Activated CD8-positive, alpha-beta T cell treated with anti-CD3 and anti-CD28 coated beads for 36 hours (primary cell): ENCODE measurements around the gene CDH23. TPM values are rescaled to one million over a fixed set of nuclear protein-coding genes. Genes with fewer than 3 reads are reported as not detected.

Experiments
- ATAC-seq: fragments of 200-7000 bp; cut with Tn5 transposase; one replicate; pipeline ENCODE4 v1.10.0; 2021; ENCODE audit warnings: mild to moderate bottlenecking, moderate library complexity
- CTCF ChIA-PET: fragments of 350-600 bp; sonication (Branson Sonifier 250); formaldehyde crosslinking; loops from one replicate; lab custom pipeline; 2021; ENCODE audit warnings: antibody characterized with exemption; lab: Charles Lee
- POLR2A ChIA-PET: fragments of 350-600 bp; sonication (Branson Sonifier 250); formaldehyde crosslinking; loops from one replicate; lab custom pipeline; 2021; ENCODE audit warnings: antibody characterized with exemption; lab: Charles Lee
- DNase-seq: peaks from one replicate; pipeline ENCODE4 v3.0.0-alpha.2; 2020
- H3K27ac Mint-ChIP-seq: one replicate; pipeline ENCODE4 v1.8.0; 2021; ENCODE audit warnings: mild to moderate bottlenecking, mixed read lengths
- H3K27me3 Mint-ChIP-seq: one replicate; pipeline ENCODE4 v1.8.0; 2021; ENCODE audit warnings: mixed read lengths
- H3K36me3 Mint-ChIP-seq: one replicate; pipeline ENCODE4 v1.8.0; 2021; ENCODE audit warnings: low read depth, mixed read lengths
- H3K4me1 Mint-ChIP-seq: one replicate; pipeline ENCODE4 v1.8.0; 2021; ENCODE audit warnings: low read depth, mixed read lengths
- H3K4me3 Mint-ChIP-seq: one replicate; pipeline ENCODE4 v1.8.0; 2021; ENCODE audit warnings: mild to moderate bottlenecking, moderate library complexity, mixed read lengths
- H3K9me3 Mint-ChIP-seq: one replicate; pipeline ENCODE4 v1.8.0; 2021; ENCODE audit warnings: mixed read lengths
- intact Hi-C: fragments of 100-400 bp; cut with micrococcal nuclease; formaldehyde crosslinking; loops from one replicate; pipeline ENCODE4 v1.10.0; 2022
- total RNA-seq, 2 experiments: library from RNA; stranded (reverse); gene quantifications; one replicate each; pipeline ENCODE4 v1.2.3, GENCODE V29; 2021
- TF ChIP-seq, protein P1 (sequence below): fragments of 200-600 bp; IDR thresholded peaks from one replicate; pipeline ENCODE4 v1.8.0; 2022; ENCODE audit warnings: antibody characterized with exemption, mild to moderate bottlenecking

Gene CDH23
- total RNA-seq, 2 experiments from 2014 or later = 2.4 to 2.7 TPM

- H3K27me3 Mint-ChIP-seq = no peaks in the 10 kb centered on the region
- no peaks in the 10 kb centered on the region for H3K9me3 Mint-ChIP-seq
- POLR2A ChIA-PET = interaction anchor here (0.6 kb wide), 1 partner anchor 23 kb away, joined by 3 read pairs; no protein-coding TSS in a partner anchor
- peaks cover 21% of the 10 kb centered on the region for H3K4me1 Mint-ChIP-seq
- CTCF ChIA-PET = interaction anchor here (1.5 kb wide), 1 partner anchor 12 kb away, joined by 4 read pairs; no protein-coding TSS in a partner anchor
- no peak for DNase-seq
- no peaks in the 10 kb centered on the region for H3K36me3 Mint-ChIP-seq
- H3K4me3 Mint-ChIP-seq = no peak overlapping the region
- intact Hi-C loops = no loop called here
- no peak overlapping the region for H3K27ac Mint-ChIP-seq
- ATAC-seq = no peak
- TF ChIP-seq, protein P1, sequence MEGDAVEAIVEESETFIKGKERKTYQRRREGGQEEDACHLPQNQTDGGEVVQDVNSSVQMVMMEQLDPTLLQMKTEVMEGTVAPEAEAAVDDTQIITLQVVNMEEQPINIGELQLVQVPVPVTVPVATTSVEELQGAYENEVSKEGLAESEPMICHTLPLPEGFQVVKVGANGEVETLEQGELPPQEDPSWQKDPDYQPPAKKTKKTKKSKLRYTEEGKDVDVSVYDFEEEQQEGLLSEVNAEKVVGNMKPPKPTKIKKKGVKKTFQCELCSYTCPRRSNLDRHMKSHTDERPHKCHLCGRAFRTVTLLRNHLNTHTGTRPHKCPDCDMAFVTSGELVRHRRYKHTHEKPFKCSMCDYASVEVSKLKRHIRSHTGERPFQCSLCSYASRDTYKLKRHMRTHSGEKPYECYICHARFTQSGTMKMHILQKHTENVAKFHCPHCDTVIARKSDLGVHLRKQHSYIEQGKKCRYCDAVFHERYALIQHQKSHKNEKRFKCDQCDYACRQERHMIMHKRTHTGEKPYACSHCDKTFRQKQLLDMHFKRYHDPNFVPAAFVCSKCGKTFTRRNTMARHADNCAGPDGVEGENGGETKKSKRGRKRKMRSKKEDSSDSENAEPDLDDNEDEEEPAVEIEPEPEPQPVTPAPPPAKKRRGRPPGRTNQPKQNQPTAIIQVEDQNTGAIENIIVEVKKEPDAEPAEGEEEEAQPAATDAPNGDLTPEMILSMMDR = no peak
Measured at GRCh38 chr10:71799608-71800453, 403.1 kb downstream of the CDH23 start.

DNA sequence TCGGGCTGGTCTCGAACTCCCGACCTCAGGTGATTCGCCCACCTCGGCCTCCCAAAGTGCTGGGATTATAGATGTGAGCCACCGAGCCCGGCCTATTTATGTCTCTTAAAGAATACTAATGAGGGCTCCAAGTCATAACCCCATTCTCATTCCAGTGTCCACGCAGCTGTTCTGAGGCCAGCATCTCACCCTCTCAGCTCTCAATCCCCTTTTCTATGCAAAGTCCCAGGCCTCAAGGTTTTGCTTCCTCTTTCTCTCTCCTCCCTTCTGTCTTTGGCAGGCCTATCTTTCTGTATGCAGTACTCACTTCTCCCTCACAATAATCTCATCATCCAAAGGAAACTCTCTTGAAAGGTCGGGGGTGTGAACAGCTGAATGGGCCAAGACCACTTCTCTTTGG, 404.6 kb downstream of the CDH23 start:
- DNase-seq = no peak
- Mint-ChIP-seq H3K9me3 (no peaks in the 10 kb centered on the region), H3K27me3 (no peaks in the 10 kb centered on the region), H3K27ac (no peak overlapping the region), H3K4me3 (no peak overlapping the region), H3K4me1 (peaks cover 21% of the 10 kb centered on the region), H3K36me3 (no peaks in the 10 kb centered on the region)
- no peak for ATAC-seq
- CTCF ChIA-PET = interaction anchor here (1.5 kb wide), 1 partner anchor 11 kb away, joined by 4 read pairs; no protein-coding TSS in a partner anchor
- intact Hi-C loops = no loop called here
- POLR2A ChIA-PET = no interaction called here
- TF ChIP-seq, protein P1 = no peak

DNA sequence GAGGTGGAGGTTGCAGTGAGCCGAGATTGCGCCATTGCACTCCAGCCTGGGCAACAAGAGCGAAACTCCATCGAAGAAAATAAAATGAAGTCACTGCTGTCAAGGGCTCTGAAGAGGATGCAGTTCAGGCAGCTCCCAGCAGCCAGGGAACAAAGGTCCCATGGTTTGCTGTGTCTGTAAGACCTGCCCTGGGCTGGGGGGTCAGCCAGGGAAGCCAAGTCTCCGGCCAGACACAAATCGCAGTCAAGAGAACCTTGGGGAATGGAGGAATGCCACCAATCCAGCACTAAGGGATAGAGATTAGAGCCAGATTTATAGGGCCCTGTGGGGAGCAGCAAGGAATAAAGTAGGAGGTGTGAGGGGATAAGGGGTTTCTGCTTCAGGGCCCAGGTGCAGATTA, 405.5 kb downstream of the CDH23 start:
- no peaks in the 10 kb centered on the region for H3K27me3 Mint-ChIP-seq
- H3K4me1 Mint-ChIP-seq = peaks cover 12% of the 10 kb centered on the region
- H3K9me3 Mint-ChIP-seq = no peaks in the 10 kb centered on the region
- no peak overlapping the region for H3K4me3 Mint-ChIP-seq
- ATAC-seq (no peak), DNase-seq (no peak)
- TF ChIP-seq, protein P1 = no peak
- ChIA-PET POLR2A (no interaction called here), CTCF (interaction anchor here (0.9 kb wide), 1 partner anchor 193 kb away, joined by 3 read pairs; no protein-coding TSS in a partner anchor)
- intact Hi-C loops = no loop called here
- H3K36me3 Mint-ChIP-seq = no peaks in the 10 kb centered on the region
- no peak overlapping the region for H3K27ac Mint-ChIP-seq

- Mint-ChIP-seq H3K4me1 (peaks cover 6% of the 10 kb centered on the region), H3K4me3 (no peak overlapping the region), H3K36me3 (no peaks in the 10 kb centered on the region), H3K27me3 (no peaks in the 10 kb centered on the region), H3K9me3 (no peaks in the 10 kb centered on the region), H3K27ac (no peak overlapping the region)
- no peak for ATAC-seq
- intact Hi-C loops = no loop called here
- POLR2A ChIA-PET = no interaction called here
- DNase-seq = no peak
- CTCF ChIA-PET = no interaction called here
- TF ChIP-seq, protein P1 = no peak
Measured at GRCh38 chr10:71802715-71803488, 406.2 kb downstream of the CDH23 start.
